ENCODE measurements around the gene CBX8. TPM values are rescaled to one million over a fixed set of nuclear protein-coding genes. Genes with fewer than 3 reads are reported as not detected.

The CBX8 gene
- total and polyA plus RNA-seq, 2 of the 13 experiments (the other 11 are each of a cell fraction or from before 2014, with no cell fraction given) = 0.34 to 12.6 TPM

- no peak for TF ChIP-seq SOX13 (IDR thresholded peaks at IDR 0.05)
- TF ChIP-seq SOX13 (CRISPR knock-in tag; conservative IDR thresholded peaks at IDR 0.05 in 1 of 2, IDR thresholded peaks at IDR 0.05 in 1 of 2) = peak in 1 of 2 experiments; percentile 39; a peak in 1 of 4 replicates
- 0 out of 2 replicates have a peak, but pooled peaks have one; percentile 51 for TF ChIP-seq ZNF337 (CRISPR knock-in tag; IDR thresholded peaks at IDR 0.05; ENCODE audit: borderline replicate concordance, low read depth)
- TF ChIP-seq FOSL1 (CRISPR knock-in tag; IDR thresholded peaks at IDR 0.05; ENCODE audit: borderline replicate concordance) = no peak
- peak; percentile 84; the same call in 1 of the 2 replicates for TF ChIP-seq ZNF839 (CRISPR knock-in tag; IDR thresholded peaks at IDR 0.05; ENCODE audit: borderline replicate concordance)
- TF ChIP-seq THRA (CRISPR knock-in tag; IDR thresholded peaks at IDR 0.05; ENCODE audit: borderline replicate concordance) = no peak
- TF ChIP-seq, protein P1, sequence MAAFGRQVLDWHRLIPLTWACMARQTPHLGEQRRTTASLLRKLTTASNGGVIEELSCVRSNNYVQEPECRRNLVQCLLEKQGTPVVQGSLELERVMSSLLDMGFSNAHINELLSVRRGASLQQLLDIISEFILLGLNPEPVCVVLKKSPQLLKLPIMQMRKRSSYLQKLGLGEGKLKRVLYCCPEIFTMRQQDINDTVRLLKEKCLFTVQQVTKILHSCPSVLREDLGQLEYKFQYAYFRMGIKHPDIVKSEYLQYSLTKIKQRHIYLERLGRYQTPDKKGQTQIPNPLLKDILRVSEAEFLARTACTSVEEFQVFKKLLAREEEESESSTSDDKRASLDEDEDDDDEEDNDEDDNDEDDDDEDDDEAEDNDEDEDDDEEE (CRISPR knock-in tag; IDR thresholded peaks at IDR 0.05) = peak; percentile 94
- TF ChIP-seq ZBTB37 (CRISPR knock-in tag; IDR thresholded peaks at IDR 0.05) = no peak
- peak; percentile 62 for TF ChIP-seq ETV5 (CRISPR knock-in tag; IDR thresholded peaks at IDR 0.05; ENCODE audit: borderline replicate concordance)
- peak; percentile 81 for TF ChIP-seq THAP11 (CRISPR knock-in tag; IDR thresholded peaks at IDR 0.05)
- no peak for TF ChIP-seq DNMT1 (CRISPR knock-in tag; IDR thresholded peaks at IDR 0.05)
- no peak for TF ChIP-seq ZNF780A (CRISPR knock-in tag; IDR thresholded peaks at IDR 0.05)
- TF ChIP-seq MXD3 (CRISPR knock-in tag; IDR thresholded peaks at IDR 0.05) = peak; percentile 95
- peak; percentile 66; the same call in 1 of the 2 replicates for TF ChIP-seq KAT7 (CRISPR knock-in tag; IDR thresholded peaks at IDR 0.05; ENCODE audit: borderline replicate concordance)
- TF ChIP-seq, protein P2, sequence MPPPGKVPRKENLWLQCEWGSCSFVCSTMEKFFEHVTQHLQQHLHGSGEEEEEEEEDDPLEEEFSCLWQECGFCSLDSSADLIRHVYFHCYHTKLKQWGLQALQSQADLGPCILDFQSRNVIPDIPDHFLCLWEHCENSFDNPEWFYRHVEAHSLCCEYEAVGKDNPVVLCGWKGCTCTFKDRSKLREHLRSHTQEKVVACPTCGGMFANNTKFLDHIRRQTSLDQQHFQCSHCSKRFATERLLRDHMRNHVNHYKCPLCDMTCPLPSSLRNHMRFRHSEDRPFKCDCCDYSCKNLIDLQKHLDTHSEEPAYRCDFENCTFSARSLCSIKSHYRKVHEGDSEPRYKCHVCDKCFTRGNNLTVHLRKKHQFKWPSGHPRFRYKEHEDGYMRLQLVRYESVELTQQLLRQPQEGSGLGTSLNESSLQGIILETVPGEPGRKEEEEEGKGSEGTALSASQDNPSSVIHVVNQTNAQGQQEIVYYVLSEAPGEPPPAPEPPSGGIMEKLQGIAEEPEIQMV (CRISPR knock-in tag; IDR thresholded peaks at IDR 0.05; ENCODE audit: low read depth) = peak; percentile 87
- 0 out of 2 replicates have a peak, but pooled peaks have one; percentile 56 for TF ChIP-seq ZNF12 (CRISPR knock-in tag; IDR thresholded peaks at IDR 0.05)
- TF ChIP-seq HOXA5 (CRISPR knock-in tag; IDR thresholded peaks at IDR 0.05) = peak; percentile 61
- TF ChIP-seq TFE3 (CRISPR knock-in tag; IDR thresholded peaks at IDR 0.05) = peak; percentile 67; the same call in 1 of the 2 replicates
- TF ChIP-seq ZBTB14 (CRISPR knock-in tag; IDR thresholded peaks at IDR 0.05) = no peak
Measured at GRCh38 chr17:79803997-79804855, 7.3 kb upstream of the CBX8 start (continued).

Measured in HepG2 (cell line).